Breast epithelium (tissue), 3 donors: ENCODE results near the gene RPUSD3.

Experiments
- POLR2A ChIP-seq: fragments of 450-650 bp; IDR thresholded peaks from one replicate; pipeline ENCODE4 v1.6.1; 2016; ENCODE audit warnings: antibody characterized with exemption, mild to moderate bottlenecking, moderate library complexity
- TF ChIP-seq, protein P1 (sequence below), 3 donors: fragments of 450-650 bp; IDR thresholded peaks; one replicate each; pipeline ENCODE4 v1.5.1; 2016 to 2017; ENCODE audit warnings: antibody characterized with exemption in 3 of 3, mild to moderate bottlenecking in 3 of 3, moderate library complexity in 3 of 3

- TF ChIP-seq POLR2A: no peak
- TF ChIP-seq, protein P1, sequence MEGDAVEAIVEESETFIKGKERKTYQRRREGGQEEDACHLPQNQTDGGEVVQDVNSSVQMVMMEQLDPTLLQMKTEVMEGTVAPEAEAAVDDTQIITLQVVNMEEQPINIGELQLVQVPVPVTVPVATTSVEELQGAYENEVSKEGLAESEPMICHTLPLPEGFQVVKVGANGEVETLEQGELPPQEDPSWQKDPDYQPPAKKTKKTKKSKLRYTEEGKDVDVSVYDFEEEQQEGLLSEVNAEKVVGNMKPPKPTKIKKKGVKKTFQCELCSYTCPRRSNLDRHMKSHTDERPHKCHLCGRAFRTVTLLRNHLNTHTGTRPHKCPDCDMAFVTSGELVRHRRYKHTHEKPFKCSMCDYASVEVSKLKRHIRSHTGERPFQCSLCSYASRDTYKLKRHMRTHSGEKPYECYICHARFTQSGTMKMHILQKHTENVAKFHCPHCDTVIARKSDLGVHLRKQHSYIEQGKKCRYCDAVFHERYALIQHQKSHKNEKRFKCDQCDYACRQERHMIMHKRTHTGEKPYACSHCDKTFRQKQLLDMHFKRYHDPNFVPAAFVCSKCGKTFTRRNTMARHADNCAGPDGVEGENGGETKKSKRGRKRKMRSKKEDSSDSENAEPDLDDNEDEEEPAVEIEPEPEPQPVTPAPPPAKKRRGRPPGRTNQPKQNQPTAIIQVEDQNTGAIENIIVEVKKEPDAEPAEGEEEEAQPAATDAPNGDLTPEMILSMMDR (IDR thresholded peaks at IDR 0.05): no peak
Observed at GRCh38 chr3:9887480-9887879, 43.7 kb upstream of the RPUSD3 start.
